H1 (cell line): ENCODE data around the gene DBF4B. TPM values are rescaled to one million over a fixed set of nuclear protein-coding genes. Genes with fewer than 3 reads are reported as not detected.

ENCODE experiments used
- CTCF ChIA-PET: fragments of 300-600 bp; sonication (Branson Sonifier 250); formaldehyde crosslinking; loops from one replicate; lab custom pipeline; 2021; ENCODE audit not compliant: partially characterized antibody; lab: Charles Lee
- POLR2A ChIA-PET: fragments of 300-600 bp; sonication (Branson Sonifier 250); formaldehyde crosslinking; loops from one replicate; lab custom pipeline; 2021; ENCODE audit warnings: inconsistent platforms; ENCODE audit not compliant: partially characterized antibody; lab: Charles Lee
- DNase-seq, 2 experiments: peaks; one replicate each; pipeline versions ENCODE4 v3.0.0 to v3.0.0-alpha.2; 2010 to 2022; ENCODE audit warnings: low spot score in 2 of 2, low read depth in 1 of 2, mixed read lengths in 1 of 2
- FAIRE-seq: peaks from 2 replicates; lab custom pipeline; 2011; peaks lifted over from hg19 to GRCh38; lab: Jason Lieb, UNC
- H2AFZ ChIP-seq: 2 replicates; pipeline ENCODE4 v1.8.1; 2012; ENCODE audit warnings: low read length, inconsistent platforms
- H2AK5ac ChIP-seq: 2 replicates; pipeline ENCODE4 v1.6.1; 2013; ENCODE audit warnings: low read depth, low read length
- H2BK120ac ChIP-seq: replicated peaks from 2 replicates; pipeline ENCODE3; 2013; ENCODE audit warnings: low read depth, low read length, inconsistent platforms
- H2BK12ac ChIP-seq: 2 replicates; pipeline ENCODE4 v1.6.1; 2013; ENCODE audit warnings: low read depth, low read length
- H2BK15ac ChIP-seq: 2 replicates; pipeline ENCODE4 v1.6.1; 2013; ENCODE audit warnings: low read length
- H2BK20ac ChIP-seq: 2 replicates; pipeline ENCODE4 v1.6.1; 2013; ENCODE audit warnings: low read length
- H2BK5ac ChIP-seq: 2 replicates; pipeline ENCODE4 v1.6.1; 2013; ENCODE audit warnings: low read depth, low read length
- H3K14ac ChIP-seq: 2 replicates; pipeline ENCODE4 v1.6.1; 2013; ENCODE audit warnings: inconsistent platforms; ENCODE audit not compliant: insufficient read length
- H3K18ac ChIP-seq: 2 replicates; pipeline ENCODE4 v1.6.1; 2013; ENCODE audit warnings: low read length; ENCODE audit errors: extremely low read depth
- H3K23ac ChIP-seq: 2 replicates; pipeline ENCODE4 v1.6.1; 2013; ENCODE audit warnings: inconsistent platforms; ENCODE audit not compliant: insufficient read length
- H3K23me2 ChIP-seq: 2 replicates; pipeline ENCODE4 v1.6.1; 2013; ENCODE audit warnings: low read depth, low read length
- H3K27ac ChIP-seq: 2 replicates; pipeline ENCODE4 v1.6.1; 2011; ENCODE audit warnings: low read depth, low read length, inconsistent platforms
- H3K27me3 ChIP-seq, 4 experiments: replicated peaks in 1 of 4; 1 replicate in 1 of 4; 2 replicates in 3 of 4; pipeline versions ENCODE4 v1.6.1 to v1.8.1; 2011 to 2013; ENCODE audit warnings: low read length in 3 of 4, mild to moderate bottlenecking in 3 of 4, inconsistent platforms in 2 of 4, mixed read lengths in 2 of 4, moderate library complexity in 1 of 4; ENCODE audit not compliant: control insufficient read depth in 3 of 4, insufficient read depth in 3 of 4; ENCODE audit errors: extremely low read depth in 1 of 4
- H3K36me3 ChIP-seq, 4 experiments: 2 replicates each; pipeline versions ENCODE4 v1.6.1 to v1.8.1; 2011 to 2013; ENCODE audit warnings: mild to moderate bottlenecking in 4 of 4, low read length in 3 of 4, moderate library complexity in 2 of 4, control low read depth in 1 of 4, inconsistent platforms in 1 of 4; ENCODE audit not compliant: insufficient read depth in 4 of 4, control insufficient read depth in 2 of 4
- H3K4ac ChIP-seq: replicated peaks from 2 replicates; pipeline ENCODE3; 2013; ENCODE audit warnings: low read length, low read depth, mixed read lengths, inconsistent platforms; ENCODE audit not compliant: insufficient read length
- H3K4me1 ChIP-seq, 4 experiments: replicated peaks in 1 of 4; 1 replicate in 1 of 4; 2 replicates in 3 of 4; pipeline versions ENCODE4 v1.6.1 to v1.8.1; 2011 to 2013; ENCODE audit warnings: low read length in 3 of 4, inconsistent platforms in 2 of 4, mixed read lengths in 1 of 4; ENCODE audit not compliant: insufficient read depth in 4 of 4, control insufficient read depth in 3 of 4
- H3K4me2 ChIP-seq, 2 experiments: 2 replicates each; pipeline versions ENCODE4 v1.6.1 to v1.8.1; 2011 to 2013; ENCODE audit warnings: low read depth in 2 of 2, low read length in 2 of 2, control low read depth in 1 of 2, inconsistent platforms in 1 of 2, mild to moderate bottlenecking in 1 of 2; ENCODE audit not compliant: insufficient read depth in 1 of 2
- H3K4me3 ChIP-seq, 4 experiments: fragments of 200-600, 300-600 bp in 1 of 4; sonication (generic), shearing (Covaris generic), sonication (Bioruptor Twin) in 1 of 4; 2 replicates each; pipeline versions ENCODE4 v1.5.1 to v1.8.1; 2011 to 2016; ENCODE audit warnings: low read length in 4 of 4, low read depth in 3 of 4, control low read depth in 2 of 4, inconsistent platforms in 2 of 4, mild to moderate bottlenecking in 2 of 4, mixed read lengths in 1 of 4, moderate library complexity in 1 of 4; ENCODE audit not compliant: insufficient read depth in 2 of 4; ENCODE audit errors: extremely low read depth in 1 of 4
- H3K56ac ChIP-seq: replicated peaks from 2 replicates; pipeline ENCODE3; 2013; ENCODE audit warnings: low read depth, mild to moderate bottlenecking, mixed read lengths, low read length, inconsistent platforms; ENCODE audit not compliant: insufficient read length
- H3K79me1 ChIP-seq: 2 replicates; pipeline ENCODE4 v1.6.1; 2013; ENCODE audit warnings: low read depth, low read length, control low read depth
- H3K79me2 ChIP-seq, 2 experiments: 2 replicates each; pipeline versions ENCODE4 v1.6.1 to v1.8.1; 2012 to 2013; ENCODE audit warnings: low read length in 2 of 2, mild to moderate bottlenecking in 2 of 2, inconsistent platforms in 1 of 2; ENCODE audit not compliant: insufficient read depth in 2 of 2, control insufficient read depth in 1 of 2
- H3K9ac ChIP-seq, 4 experiments: replicated peaks in 1 of 4; 1 replicate in 1 of 4; 2 replicates in 3 of 4; pipeline versions ENCODE4 v1.6.1 to v1.8.1; 2011 to 2013; ENCODE audit warnings: low read depth in 3 of 4, low read length in 3 of 4, control low read depth in 2 of 4, mild to moderate bottlenecking in 2 of 4, moderate library complexity in 2 of 4, inconsistent platforms in 1 of 4; ENCODE audit errors: extremely low read depth in 1 of 4
- H3K9me3 ChIP-seq, 2 experiments: 2 replicates each; pipeline versions ENCODE4 v1.6.1 to v1.8.1; 2012 to 2013; ENCODE audit warnings: mild to moderate bottlenecking in 2 of 2, moderate library complexity in 2 of 2, control low read depth in 1 of 2, inconsistent platforms in 1 of 2, low read depth in 1 of 2, low read length in 1 of 2, mixed read lengths in 1 of 2; ENCODE audit not compliant: insufficient read depth in 2 of 2
- H4K20me1 ChIP-seq, 2 experiments: replicated peaks in 1 of 2; 2 replicates each; pipeline versions ENCODE3 to v1.8.1; 2011 to 2013; ENCODE audit warnings: inconsistent platforms in 2 of 2, low read length in 2 of 2, mild to moderate bottlenecking in 1 of 2; ENCODE audit not compliant: insufficient read depth in 2 of 2, control insufficient read depth in 1 of 2
- H4K5ac ChIP-seq: 2 replicates; pipeline ENCODE4 v1.6.1; 2013; ENCODE audit warnings: low read length, low read depth, mixed read lengths, inconsistent platforms; ENCODE audit not compliant: insufficient read length
- H4K8ac ChIP-seq: 2 replicates; pipeline ENCODE4 v1.8.0; 2013; ENCODE audit warnings: mild to moderate bottlenecking, moderate library complexity, low read length, inconsistent platforms; ENCODE audit not compliant: insufficient read depth; ENCODE audit errors: extremely low read depth
- H4K91ac ChIP-seq: replicated peaks from 2 replicates; pipeline ENCODE3; 2013; ENCODE audit warnings: low read length, mixed read lengths, inconsistent platforms; ENCODE audit not compliant: insufficient read length
- CEBPB ChIP-seq: IDR thresholded peaks from 2 replicates; pipeline ENCODE4 v1.6.1; 2012; ENCODE audit warnings: low read depth, low read length
- CHD2 ChIP-seq: IDR thresholded peaks from 2 replicates; pipeline ENCODE4 v1.6.1; 2012; ENCODE audit warnings: low read length, improper control_type of control experiment
- CTCF ChIP-seq, 3 experiments: IDR thresholded peaks; 1 replicate in 2 of 3; 2 replicates in 1 of 3; pipeline versions ENCODE4 v1.5.1 to v1.6.1; 2011; ENCODE audit warnings: low read length in 3 of 3, mild to moderate bottlenecking in 3 of 3, inconsistent platforms in 2 of 3, low read depth in 1 of 3, moderate library complexity in 1 of 3; ENCODE audit not compliant: insufficient read depth in 1 of 3; ENCODE audit errors: control extremely low read depth in 1 of 3
- GTF2F1 ChIP-seq: IDR thresholded peaks from 2 replicates; pipeline ENCODE4 v1.6.1; 2012; ENCODE audit warnings: low read depth, low read length, improper control_type of control experiment, borderline replicate concordance
- KDM1A ChIP-seq: fragments of 200-600, 300-600 bp; sonication (generic); IDR thresholded peaks from 2 replicates; pipeline ENCODE4 v1.7.1; 2016; ENCODE audit warnings: mild to moderate bottlenecking, low read length, borderline replicate concordance
- KDM4A ChIP-seq: IDR thresholded peaks from one replicate; pipeline ENCODE4 v1.7.1; 2012; ENCODE audit warnings: low read depth, mild to moderate bottlenecking, moderate library complexity, low read length, inconsistent platforms; ENCODE audit not compliant: severe bottlenecking
- KDM5A ChIP-seq: fragments of 200-600 bp; IDR thresholded peaks from 2 replicates; pipeline ENCODE4 v1.7.1; 2012; ENCODE audit warnings: mild to moderate bottlenecking, low read length, inconsistent platforms, mixed read lengths
- POLR2A ChIP-seq, 2 experiments: IDR thresholded peaks; 1 replicate in 1 of 2; 2 replicates in 1 of 2; pipeline ENCODE4 v1.6.1; 2011; ENCODE audit warnings: low read depth in 2 of 2, low read length in 2 of 2, mild to moderate bottlenecking in 2 of 2; ENCODE audit errors: control extremely low read depth in 1 of 2
- TAF7 ChIP-seq: optimal IDR thresholded peaks from 2 replicates; pipeline ENCODE3; 2011; ENCODE audit warnings: low read depth, mild to moderate bottlenecking, inconsistent platforms, low read length, moderate library complexity, borderline replicate concordance
- ZNF274 ChIP-seq: IDR thresholded peaks from 2 replicates; pipeline ENCODE4 v1.7.0; 2012; ENCODE audit warnings: low read length, borderline replicate concordance; ENCODE audit errors: extremely low read depth
- WGBS, 2 experiments: shearing (Covaris generic) in 1 of 2; methylation state at CpG; one replicate each; pipeline versions ENCODE4 v1.1.6 to v1.1.7; 2013 to 2015; ENCODE audit warnings: low lambda C conversion rate in 2 of 2, mixed read lengths in 2 of 2, inconsistent platforms in 1 of 2, low coverage in 1 of 2, missing lambda C conversion rate in 1 of 2; ENCODE audit not compliant: insufficient replicate concordance in 2 of 2, insufficient coverage in 1 of 2, insufficient read length in 1 of 2; ENCODE audit errors: extremely low coverage in 1 of 2, missing lambda C conversion rate in 1 of 2; 5-methylcytosine and 5-hydroxymethylcytosine counted together
- polyA plus RNA-seq, 7 experiments: library from polyadenylated mRNA; depleted of rRNA in 3 of 7; stranded (reverse) in 5 of 7; unstranded in 2 of 7; fragments of >200 nt in 5 of 7; fragments of 200-250 nt in 2 of 7; gene quantifications; 1 replicate in 5 of 7; 2 replicates in 1 of 7; 4 replicates in 1 of 7; pipeline versions ENCODE4 v1.2.1 to v1.2.3, GENCODE V29; 2011 to 2013; ENCODE audit warnings: missing spikeins in 2 of 7, mixed read lengths in 2 of 7
- total RNA-seq: library from RNA; stranded (reverse); fragmentation: NEBNext Ultra II Directional; extraction: Animal tissue kit (Norgen Biotek cat#: 25700); gene quantifications from 2 replicates; pipeline ENCODE4 v1.2.1, GENCODE V29; 2021

DBF4B gene
- total and polyA plus RNA-seq, 2 of the 8 experiments (the other 6 are each of a cell fraction or from before 2014, with no cell fraction given): 20.2 to 26.9 TPM

- H3K27me3 ChIP-seq: no peaks in the 10 kb centered on the region
- no peak for FAIRE-seq
- H2BK12ac ChIP-seq: no peak overlapping the region
- no peak overlapping the region for H3K4me2 ChIP-seq
- H4K91ac ChIP-seq: no peak overlapping the region
- H3K27ac ChIP-seq: no peak overlapping the region
- H2BK20ac ChIP-seq: no peak overlapping the region
- no peak overlapping the region for H2AK5ac ChIP-seq
- no peak overlapping the region for H3K4me3 ChIP-seq
- H4K20me1 ChIP-seq: peaks cover 0 to 2% of the 10 kb centered on the region in 2 experiments
- H3K23ac ChIP-seq: no peak overlapping the region
- H3K9me3 ChIP-seq: no peaks in the 10 kb centered on the region
- no peak overlapping the region for H2BK120ac ChIP-seq
- H4K8ac ChIP-seq: peak overlapping the region; percentile 52; the same call in 1 of the 2 replicates
- no peaks in the 10 kb centered on the region for H3K79me2 ChIP-seq
- H2BK5ac ChIP-seq: no peak overlapping the region
- no peak overlapping the region for H4K5ac ChIP-seq
- H3K18ac ChIP-seq: no peak overlapping the region
- no peak overlapping the region for H2AFZ ChIP-seq
- no peak overlapping the region for H3K56ac ChIP-seq
- WGBS, 2 experiments: 85% methylated on average over 3 of the region's 3 CpGs; no CpG with 5 or more reads in 1 of the 2 experiments
- peaks cover 0 to 31% (median 12%) of the 10 kb centered on the region in 4 experiments; a peak in 6 of 8 replicates for H3K36me3 ChIP-seq
- ChIA-PET POLR2A (interaction anchor here (1.0 to 2.0 kb wide), 3 partner anchors 10 to 14 kb away, joined by 3 to 7 read pairs (median 3); no protein-coding TSS in a partner anchor), CTCF (interaction anchor here (0.9 to 7.1 kb wide), 6 partner anchors 10 to 127 kb away, joined by 3 to 38 read pairs (median 4); partner anchors contain the start of gene ADAM11)
- no peak overlapping the region for H3K4ac ChIP-seq
- no peak overlapping the region for H2BK15ac ChIP-seq
- H3K79me1 ChIP-seq: no peaks in the 10 kb centered on the region; the same call in 1 of the 2 replicates
- H3K4me1 ChIP-seq: peaks cover 2 to 6% (median 3%) of the 10 kb centered on the region in 4 experiments; a peak in 4 of 7 replicates
- no peak for DNase-seq
- H3K14ac ChIP-seq: no peak overlapping the region
- H3K23me2 ChIP-seq: no peaks in the 10 kb centered on the region
- peak overlapping the region in 1 of 4 experiments; percentile 16; a peak in 1 of 7 replicates for H3K9ac ChIP-seq
- TF ChIP-seq CEBPB (no peak), GTF2F1 (no peak), POLR2A (IDR thresholded peaks at IDR 0.05; ENCODE audit: control extremely low read depth in 1 of 2, low read depth in 2 of 2, low read length in 2 of 2) (no peak), KDM4A (no peak), ZNF274 (no peak), KDM5A (no peak), TAF7 (no peak), CTCF (IDR thresholded peaks at IDR 0.05; ENCODE audit: control extremely low read depth in 1 of 3, insufficient read depth in 1 of 3, low read depth in 1 of 3, low read length in 3 of 3) (no peak), KDM1A (no peak), CHD2 (no peak)
Measured at GRCh38 chr17:44738214-44738906, 29.9 kb downstream of the DBF4B start.
